K562 (cell line): ENCODE data around the gene SUOX. TPM values are rescaled to one million over a fixed set of nuclear protein-coding genes. Genes with fewer than 3 reads are reported as not detected.

ENCODE experiments used
- BHLHE40 ChIP-seq: IDR thresholded peaks from 2 replicates; pipeline ENCODE4 v1.6.1; 2011; ENCODE audit warnings: low read length, improper control_type of control experiment
- DACH1 ChIP-seq: fragments of 450-650 bp; IDR thresholded peaks from 2 replicates; pipeline ENCODE4 v1.6.1; 2018; ENCODE audit not compliant: partially characterized antibody
- HNRNPK ChIP-seq: fragments of 200-400 bp; formaldehyde crosslinking; IDR thresholded peaks from one replicate; pipeline ENCODE4 v1.6.1; 2018; ENCODE audit warnings: mild to moderate bottlenecking, low read depth, low read length; ENCODE audit not compliant: poor library complexity, severe bottlenecking
- JUN ChIP-seq, 2 experiments: sonication (generic) in 1 of 2; formaldehyde crosslinking in 1 of 2; IDR thresholded peaks; 2 replicates each; pipeline versions ENCODE4 v1.6.1 to v1.8.0; 2012 to 2022; ENCODE audit warnings: borderline replicate concordance in 2 of 2, mild to moderate bottlenecking in 2 of 2, improper control_type of control experiment in 1 of 2, low read depth in 1 of 2, low read length in 1 of 2, missing genetic modification reagents in 1 of 2
- KLF13 ChIP-seq: fragments of 450-650 bp; IDR thresholded peaks from 2 replicates; pipeline ENCODE4 v1.6.1; 2016; ENCODE audit warnings: missing genetic modification characterization, low read depth, mild to moderate bottlenecking, missing compliant biosample characterization, moderate library complexity, borderline replicate concordance
- RBBP5 ChIP-seq: fragments of 200-600 bp; sonication (generic); IDR thresholded peaks from 2 replicates; pipeline ENCODE4 v1.6.1; 2012; ENCODE audit warnings: borderline replicate concordance, mild to moderate bottlenecking, low read length, control low read depth, inconsistent platforms; ENCODE audit not compliant: insufficient read depth, poor library complexity, severe bottlenecking
- RBFOX2 ChIP-seq: fragments of 200-400 bp; formaldehyde crosslinking; IDR thresholded peaks from 2 replicates; pipeline ENCODE4 v1.6.1; 2017; ENCODE audit warnings: low read depth, mild to moderate bottlenecking, low read length, moderate library complexity
- SMARCA4 ChIP-seq: fragments of 450-650 bp; IDR thresholded peaks from 2 replicates; pipeline ENCODE4 v1.6.1; 2016
- SRF ChIP-seq, 2 experiments: fragments of 250-450, 450-650 bp in 1 of 2; sonication (Bioruptor Pico) in 1 of 2; sonication (generic) in 1 of 2; formaldehyde crosslinking; IDR thresholded peaks; 2 replicates each; pipeline versions ENCODE4 v1.5.0 to v1.5.1; 2020 to 2022; ENCODE audit warnings: mild to moderate bottlenecking in 1 of 2, missing genetic modification reagents in 1 of 2
- ZNF668 ChIP-seq: fragments of 250-450 bp; sonication (Bioruptor Pico); IDR thresholded peaks from 2 replicates; pipeline ENCODE4 v1.8.0; 2022; ENCODE audit warnings: mild to moderate bottlenecking, inconsistent platforms
- ZNF75A ChIP-seq: fragments of 450-650 bp; formaldehyde crosslinking; IDR thresholded peaks from 2 replicates; pipeline ENCODE4 v1.4.0; 2020; ENCODE audit warnings: mild to moderate bottlenecking
- polyA plus RNA-seq, 8 experiments: library from polyadenylated mRNA; depleted of rRNA in 4 of 8; stranded (reverse) in 5 of 8; unstranded in 3 of 8; fragments of >200 nt; fragmentation: Nextera tagmentation in 2 of 8; fragmentation: Illumina TruSeq in 1 of 8; extraction: Ambion mirVana in 2 of 8; extraction: Trizol in 1 of 8; gene quantifications; 2 replicates each; pipeline versions ENCODE4 v1.2.1 to v1.2.3, GENCODE V29; 2011 to 2014; ENCODE audit warnings: inconsistent platforms in 1 of 8, missing spikeins in 1 of 8
- total RNA-seq, 7 experiments: library from RNA; depleted of rRNA in 6 of 7; stranded (reverse); fragments of >200 nt in 6 of 7; fragmentation: Illumina TruSeq in 2 of 7; extraction: Trizol in 2 of 7; gene quantifications; 2 replicates each; pipeline versions ENCODE4 v1.2.1 to v1.2.3, GENCODE V29; 2011 to 2021; ENCODE audit warnings: low replicate concordance in 1 of 7
- TF ChIP-seq, protein P1 (sequence below), 2 experiments: fragments of 450-650 bp; formaldehyde crosslinking in 1 of 2; IDR thresholded peaks; 2 replicates each; pipeline versions ENCODE4 v1.4.0 to v1.6.1; 2014 to 2020; ENCODE audit warnings: mild to moderate bottlenecking in 2 of 2, borderline replicate concordance in 1 of 2, low read depth in 1 of 2
- TF ChIP-seq, protein P2 (sequence below): fragments of 450-650 bp; IDR thresholded peaks from 2 replicates; pipeline ENCODE4 v1.6.1; 2016; ENCODE audit warnings: missing biosample characterization, missing genetic modification characterization
- TF ChIP-seq, protein P3 (sequence below): fragments of 450-650 bp; formaldehyde crosslinking; IDR thresholded peaks from 2 replicates; pipeline ENCODE4 v1.4.0; 2022; ENCODE audit warnings: missing genetic modification characterization
- TF ChIP-seq, protein P4 (sequence below): fragments of 450-650 bp; formaldehyde crosslinking; IDR thresholded peaks from 2 replicates; pipeline ENCODE4 v1.4.0; 2020; ENCODE audit warnings: mild to moderate bottlenecking, moderate library complexity

Gene SUOX
- total and polyA plus RNA-seq, 9 of the 15 experiments (the other 6 are each of a cell fraction or from before 2014, with no cell fraction given), result 9.2 to 39.7 (median 25.4) TPM

DNA sequence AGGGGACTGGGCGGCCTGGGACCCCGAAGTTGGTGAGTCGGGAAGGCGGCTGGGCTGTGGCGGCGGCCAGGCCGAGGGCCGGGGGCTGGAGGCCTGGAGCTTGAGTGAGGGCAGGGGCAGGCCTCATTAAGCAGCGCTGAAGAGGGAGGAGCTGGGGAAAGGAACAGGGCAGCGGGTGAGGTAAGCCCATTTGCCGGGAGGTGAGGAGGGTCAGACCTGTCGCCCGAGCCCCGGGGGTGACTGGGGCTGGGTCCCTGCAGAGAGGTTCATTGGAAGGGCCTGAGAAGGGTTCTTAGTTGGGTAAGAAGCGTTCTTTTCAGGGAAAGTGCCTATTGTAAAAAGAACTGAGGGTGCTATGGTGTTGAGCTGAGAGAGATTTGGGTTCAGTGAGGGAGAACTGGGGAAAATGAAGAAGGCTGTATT is 22.8 kb upstream of the SUOX start (continued):
- TF ChIP-seq, protein P1, sequence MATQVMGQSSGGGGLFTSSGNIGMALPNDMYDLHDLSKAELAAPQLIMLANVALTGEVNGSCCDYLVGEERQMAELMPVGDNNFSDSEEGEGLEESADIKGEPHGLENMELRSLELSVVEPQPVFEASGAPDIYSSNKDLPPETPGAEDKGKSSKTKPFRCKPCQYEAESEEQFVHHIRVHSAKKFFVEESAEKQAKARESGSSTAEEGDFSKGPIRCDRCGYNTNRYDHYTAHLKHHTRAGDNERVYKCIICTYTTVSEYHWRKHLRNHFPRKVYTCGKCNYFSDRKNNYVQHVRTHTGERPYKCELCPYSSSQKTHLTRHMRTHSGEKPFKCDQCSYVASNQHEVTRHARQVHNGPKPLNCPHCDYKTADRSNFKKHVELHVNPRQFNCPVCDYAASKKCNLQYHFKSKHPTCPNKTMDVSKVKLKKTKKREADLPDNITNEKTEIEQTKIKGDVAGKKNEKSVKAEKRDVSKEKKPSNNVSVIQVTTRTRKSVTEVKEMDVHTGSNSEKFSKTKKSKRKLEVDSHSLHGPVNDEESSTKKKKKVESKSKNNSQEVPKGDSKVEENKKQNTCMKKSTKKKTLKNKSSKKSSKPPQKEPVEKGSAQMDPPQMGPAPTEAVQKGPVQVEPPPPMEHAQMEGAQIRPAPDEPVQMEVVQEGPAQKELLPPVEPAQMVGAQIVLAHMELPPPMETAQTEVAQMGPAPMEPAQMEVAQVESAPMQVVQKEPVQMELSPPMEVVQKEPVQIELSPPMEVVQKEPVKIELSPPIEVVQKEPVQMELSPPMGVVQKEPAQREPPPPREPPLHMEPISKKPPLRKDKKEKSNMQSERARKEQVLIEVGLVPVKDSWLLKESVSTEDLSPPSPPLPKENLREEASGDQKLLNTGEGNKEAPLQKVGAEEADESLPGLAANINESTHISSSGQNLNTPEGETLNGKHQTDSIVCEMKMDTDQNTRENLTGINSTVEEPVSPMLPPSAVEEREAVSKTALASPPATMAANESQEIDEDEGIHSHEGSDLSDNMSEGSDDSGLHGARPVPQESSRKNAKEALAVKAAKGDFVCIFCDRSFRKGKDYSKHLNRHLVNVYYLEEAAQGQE (IDR thresholded peaks at IDR 0.05; ENCODE audit: borderline replicate concordance), result no peak
- TF ChIP-seq, protein P1 (CRISPR knock-in tag; IDR thresholded peaks at IDR 0.05; ENCODE audit: low read depth), result no peak
- TF ChIP-seq, protein P2, sequence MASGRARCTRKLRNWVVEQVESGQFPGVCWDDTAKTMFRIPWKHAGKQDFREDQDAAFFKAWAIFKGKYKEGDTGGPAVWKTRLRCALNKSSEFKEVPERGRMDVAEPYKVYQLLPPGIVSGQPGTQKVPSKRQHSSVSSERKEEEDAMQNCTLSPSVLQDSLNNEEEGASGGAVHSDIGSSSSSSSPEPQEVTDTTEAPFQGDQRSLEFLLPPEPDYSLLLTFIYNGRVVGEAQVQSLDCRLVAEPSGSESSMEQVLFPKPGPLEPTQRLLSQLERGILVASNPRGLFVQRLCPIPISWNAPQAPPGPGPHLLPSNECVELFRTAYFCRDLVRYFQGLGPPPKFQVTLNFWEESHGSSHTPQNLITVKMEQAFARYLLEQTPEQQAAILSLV (tag), result no peak
- TF ChIP-seq BHLHE40, result no peak
- no peak for TF ChIP-seq ZNF75A
- no peak for TF ChIP-seq ZNF668
- TF ChIP-seq JUN (IDR thresholded peaks at IDR 0.05; ENCODE audit: borderline replicate concordance, low read depth, low read length), result no peak
- TF ChIP-seq JUN (CRISPR knock-in tag; IDR thresholded peaks at IDR 0.05; ENCODE audit: borderline replicate concordance), result peak; percentile 74; the same call in 1 of the 2 replicates
- peak; percentile 74 for TF ChIP-seq RBFOX2
- TF ChIP-seq KLF13 (tag), result no peak
- 0 out of 2 replicates have a peak, but pooled peaks have one; percentile 23 for TF ChIP-seq SMARCA4
- TF ChIP-seq DACH1, result no peak
- TF ChIP-seq, protein P3, sequence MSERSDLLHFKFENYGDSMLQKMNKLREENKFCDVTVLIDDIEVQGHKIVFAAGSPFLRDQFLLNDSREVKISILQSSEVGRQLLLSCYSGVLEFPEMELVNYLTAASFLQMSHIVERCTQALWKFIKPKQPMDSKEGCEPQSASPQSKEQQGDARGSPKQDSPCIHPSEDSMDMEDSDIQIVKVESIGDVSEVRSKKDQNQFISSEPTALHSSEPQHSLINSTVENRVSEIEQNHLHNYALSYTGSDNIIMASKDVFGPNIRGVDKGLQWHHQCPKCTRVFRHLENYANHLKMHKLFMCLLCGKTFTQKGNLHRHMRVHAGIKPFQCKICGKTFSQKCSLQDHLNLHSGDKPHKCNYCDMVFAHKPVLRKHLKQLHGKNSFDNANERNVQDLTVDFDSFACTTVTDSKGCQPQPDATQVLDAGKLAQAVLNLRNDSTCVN (CRISPR knock-in tag), result no peak
- peak; percentile 55 for TF ChIP-seq RBBP5
- TF ChIP-seq, protein P4, sequence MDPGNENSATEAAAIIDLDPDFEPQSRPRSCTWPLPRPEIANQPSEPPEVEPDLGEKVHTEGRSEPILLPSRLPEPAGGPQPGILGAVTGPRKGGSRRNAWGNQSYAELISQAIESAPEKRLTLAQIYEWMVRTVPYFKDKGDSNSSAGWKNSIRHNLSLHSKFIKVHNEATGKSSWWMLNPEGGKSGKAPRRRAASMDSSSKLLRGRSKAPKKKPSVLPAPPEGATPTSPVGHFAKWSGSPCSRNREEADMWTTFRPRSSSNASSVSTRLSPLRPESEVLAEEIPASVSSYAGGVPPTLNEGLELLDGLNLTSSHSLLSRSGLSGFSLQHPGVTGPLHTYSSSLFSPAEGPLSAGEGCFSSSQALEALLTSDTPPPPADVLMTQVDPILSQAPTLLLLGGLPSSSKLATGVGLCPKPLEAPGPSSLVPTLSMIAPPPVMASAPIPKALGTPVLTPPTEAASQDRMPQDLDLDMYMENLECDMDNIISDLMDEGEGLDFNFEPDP (CRISPR knock-in tag), result no peak
- TF ChIP-seq SRF (CRISPR knock-in tag; IDR thresholded peaks at IDR 0.05), result 0 out of 4 replicates have a peak, but pooled peaks of 1 of the 2 experiments have one; percentile 40
- TF ChIP-seq HNRNPK, result no peak
